ENCODE data around the gene BTRC.

GRCh38 chr10:101572126-101572525, 218.2 kb downstream of the BTRC start:
- TF ChIP-seq CTCF (IDR thresholded peaks at IDR 0.05) = no peak
- TF ChIP-seq ZNF416 (CRISPR knock-in tag; IDR thresholded peaks at IDR 0.05) = no peak
- no peak for TF ChIP-seq JUN (CRISPR knock-in tag; IDR thresholded peaks at IDR 0.05)
